ENCODE measurements around the gene FXYD7.

DNA sequence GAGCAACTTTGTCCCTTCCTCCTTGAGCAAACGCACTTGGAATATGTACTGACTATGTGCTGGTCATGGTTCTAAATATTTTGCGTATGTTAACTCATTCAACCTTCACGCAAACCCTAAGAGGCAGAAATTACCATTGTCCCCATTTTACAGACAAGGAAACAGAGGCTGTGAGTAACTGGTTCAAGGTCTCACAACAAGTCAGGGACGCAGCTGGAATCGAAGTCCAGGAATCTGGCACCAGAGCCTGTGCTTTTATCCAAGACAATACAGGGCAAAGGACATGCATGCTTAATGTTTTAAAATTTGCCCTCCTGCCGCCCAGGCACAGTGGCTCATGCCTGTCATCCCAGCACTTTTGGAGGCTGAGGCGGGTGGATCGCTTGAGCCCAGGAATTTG lies 16.6 kb downstream of the FXYD7 start:
- TF ChIP-seq, protein P1, sequence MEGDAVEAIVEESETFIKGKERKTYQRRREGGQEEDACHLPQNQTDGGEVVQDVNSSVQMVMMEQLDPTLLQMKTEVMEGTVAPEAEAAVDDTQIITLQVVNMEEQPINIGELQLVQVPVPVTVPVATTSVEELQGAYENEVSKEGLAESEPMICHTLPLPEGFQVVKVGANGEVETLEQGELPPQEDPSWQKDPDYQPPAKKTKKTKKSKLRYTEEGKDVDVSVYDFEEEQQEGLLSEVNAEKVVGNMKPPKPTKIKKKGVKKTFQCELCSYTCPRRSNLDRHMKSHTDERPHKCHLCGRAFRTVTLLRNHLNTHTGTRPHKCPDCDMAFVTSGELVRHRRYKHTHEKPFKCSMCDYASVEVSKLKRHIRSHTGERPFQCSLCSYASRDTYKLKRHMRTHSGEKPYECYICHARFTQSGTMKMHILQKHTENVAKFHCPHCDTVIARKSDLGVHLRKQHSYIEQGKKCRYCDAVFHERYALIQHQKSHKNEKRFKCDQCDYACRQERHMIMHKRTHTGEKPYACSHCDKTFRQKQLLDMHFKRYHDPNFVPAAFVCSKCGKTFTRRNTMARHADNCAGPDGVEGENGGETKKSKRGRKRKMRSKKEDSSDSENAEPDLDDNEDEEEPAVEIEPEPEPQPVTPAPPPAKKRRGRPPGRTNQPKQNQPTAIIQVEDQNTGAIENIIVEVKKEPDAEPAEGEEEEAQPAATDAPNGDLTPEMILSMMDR (IDR thresholded peaks at IDR 0.05) = no peak
- TF ChIP-seq POLR2A (IDR thresholded peaks at IDR 0.05) = no peak
